SK-N-SH treated with all-trans-retinoic acid at 6 μM for 48 hours (cell line): Measurements from ENCODE around the gene THSD7A.

Source experiments
- ATAC-seq: fragments of 200-7000 bp; cut with Tn5 transposase; 3 replicates; pipeline ENCODE4 v1.9.1; 2020; ENCODE audit warnings: mild to moderate bottlenecking, moderate library complexity
- ARNTL ChIP-seq: fragments of 450-650 bp; formaldehyde crosslinking; IDR thresholded peaks from 2 replicates; pipeline ENCODE4 v1.5.0; 2020; ENCODE audit warnings: low read depth, mild to moderate bottlenecking, moderate library complexity, borderline replicate concordance
- CSDC2 ChIP-seq: fragments of 250-450 bp; sonication (Bioruptor Pico); IDR thresholded peaks from 2 replicates; pipeline ENCODE4 v1.5.0; 2020; ENCODE audit warnings: mild to moderate bottlenecking, moderate library complexity
- ESRRG ChIP-seq: fragments of 250-450 bp; sonication (Bioruptor Pico); IDR thresholded peaks from 2 replicates; pipeline ENCODE4 v1.6.1; 2021; ENCODE audit warnings: mild to moderate bottlenecking
- ISL1 ChIP-seq: fragments of 250-450 bp; sonication (Bioruptor Pico); IDR thresholded peaks from 2 replicates; pipeline ENCODE4 v2.1.2; 2022; ENCODE audit warnings: mild to moderate bottlenecking, moderate library complexity
- OSR1 ChIP-seq: fragments of 250-450 bp; sonication (Bioruptor Pico); IDR thresholded peaks from 2 replicates; pipeline ENCODE4 v1.8.0; 2022; ENCODE audit warnings: moderate library complexity, mild to moderate bottlenecking, inconsistent platforms
- PPARA ChIP-seq: fragments of 250-450 bp; sonication (Bioruptor Pico); IDR thresholded peaks from 2 replicates; pipeline ENCODE4 v1.5.0; 2020; ENCODE audit warnings: mild to moderate bottlenecking, borderline replicate concordance
- RARB ChIP-seq: fragments of 250-450 bp; sonication (Bioruptor Pico); IDR thresholded peaks from 2 replicates; pipeline ENCODE4 v1.8.0; 2021; ENCODE audit warnings: mild to moderate bottlenecking, moderate library complexity
- SNAI2 ChIP-seq: fragments of 250-450 bp; sonication (Bioruptor Pico); IDR thresholded peaks from 2 replicates; pipeline ENCODE4 v1.5.0; 2020; ENCODE audit warnings: mild to moderate bottlenecking, moderate library complexity
- TCF4 ChIP-seq: fragments of 250-450 bp; sonication (Bioruptor Pico); IDR thresholded peaks from 2 replicates; pipeline ENCODE4 v1.8.0; 2021; ENCODE audit warnings: mild to moderate bottlenecking, moderate library complexity, borderline replicate concordance
- TOX ChIP-seq: fragments of 250-450 bp; sonication (Bioruptor Pico); IDR thresholded peaks from 2 replicates; pipeline ENCODE4 v1.8.0; 2021; ENCODE audit warnings: mild to moderate bottlenecking, moderate library complexity, borderline replicate concordance
- ZC3H10 ChIP-seq: fragments of 250-450 bp; sonication (Bioruptor Pico); IDR thresholded peaks from 2 replicates; pipeline ENCODE4 v1.5.1; 2021; ENCODE audit warnings: mild to moderate bottlenecking, moderate library complexity
- ZFP3 ChIP-seq: fragments of 250-450 bp; sonication (Bioruptor Pico); IDR thresholded peaks from 2 replicates; pipeline ENCODE4 v1.5.0; 2020; ENCODE audit warnings: mild to moderate bottlenecking, moderate library complexity
- ZFP30 ChIP-seq: fragments of 450-650 bp; formaldehyde crosslinking; IDR thresholded peaks from 2 replicates; pipeline ENCODE4 v1.5.0; 2022; ENCODE audit warnings: mild to moderate bottlenecking, moderate library complexity
- ZNF565 ChIP-seq: fragments of 450-650 bp; formaldehyde crosslinking; conservative IDR thresholded peaks from 2 replicates; pipeline ENCODE4 v1.5.0; 2020; ENCODE audit warnings: low read depth, mild to moderate bottlenecking, moderate library complexity
- ZNF70 ChIP-seq: fragments of 450-650 bp; formaldehyde crosslinking; IDR thresholded peaks from 2 replicates; pipeline ENCODE4 v1.5.0; 2020; ENCODE audit warnings: mild to moderate bottlenecking, moderate library complexity
- ZNF8 ChIP-seq: fragments of 450-650 bp; formaldehyde crosslinking; IDR thresholded peaks from 2 replicates; pipeline ENCODE4 v1.5.0; 2020; ENCODE audit warnings: mild to moderate bottlenecking, moderate library complexity
- TF ChIP-seq, protein P1 (sequence below): fragments of 250-450 bp; sonication (Bioruptor Pico); IDR thresholded peaks from 2 replicates; pipeline ENCODE4 v1.5.1; 2020; ENCODE audit warnings: low read depth, mild to moderate bottlenecking, moderate library complexity
- TF ChIP-seq, protein P2 (sequence below): fragments of 250-450 bp; sonication (Bioruptor Pico); IDR thresholded peaks from 2 replicates; pipeline ENCODE4 v1.5.1; 2021; ENCODE audit warnings: mild to moderate bottlenecking, moderate library complexity
- TF ChIP-seq, protein P3 (sequence below): fragments of 250-450 bp; sonication (Bioruptor Pico); IDR thresholded peaks from 2 replicates; pipeline ENCODE4 v1.8.0; 2020; ENCODE audit warnings: mild to moderate bottlenecking, moderate library complexity, borderline replicate concordance
- TF ChIP-seq, protein P4 (sequence below): fragments of 250-450 bp; sonication (Bioruptor Pico); IDR thresholded peaks from 2 replicates; pipeline ENCODE4 v1.5.0; 2020; ENCODE audit warnings: mild to moderate bottlenecking, moderate library complexity

The THSD7A gene

DNA sequence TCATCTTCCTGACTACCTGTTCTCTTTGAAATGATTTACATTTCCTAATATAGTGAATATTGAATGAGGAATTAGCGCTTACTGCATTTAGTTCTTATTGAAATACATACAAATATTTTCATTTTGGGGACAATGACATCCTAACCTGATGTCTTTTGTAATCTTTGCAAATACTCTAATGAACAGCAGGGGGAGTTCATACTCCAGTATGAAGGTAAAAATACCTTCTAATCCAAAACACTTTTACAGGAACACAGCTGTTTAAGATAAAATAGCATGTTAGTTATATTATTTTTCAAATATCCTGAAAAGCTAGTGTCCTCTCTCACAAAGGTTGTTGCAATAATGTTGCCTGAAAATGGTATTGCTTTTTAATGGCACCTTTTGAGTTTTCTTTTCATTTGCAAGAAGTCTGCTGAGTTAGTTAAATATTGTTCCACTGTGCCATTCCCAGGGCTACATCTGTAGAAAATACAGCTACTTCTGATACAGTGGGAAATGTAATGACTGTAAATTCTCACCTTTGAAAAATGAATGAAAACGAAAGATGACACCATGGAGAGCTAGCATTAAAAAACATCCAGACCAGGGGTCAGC, 458.4 kb downstream of the THSD7A start:
- TF ChIP-seq ISL1 (CRISPR knock-in tag) (no peak), TOX (CRISPR knock-in tag) (no peak), ZFP30 (no peak), ZNF8 (no peak)
- TF ChIP-seq, protein P1, sequence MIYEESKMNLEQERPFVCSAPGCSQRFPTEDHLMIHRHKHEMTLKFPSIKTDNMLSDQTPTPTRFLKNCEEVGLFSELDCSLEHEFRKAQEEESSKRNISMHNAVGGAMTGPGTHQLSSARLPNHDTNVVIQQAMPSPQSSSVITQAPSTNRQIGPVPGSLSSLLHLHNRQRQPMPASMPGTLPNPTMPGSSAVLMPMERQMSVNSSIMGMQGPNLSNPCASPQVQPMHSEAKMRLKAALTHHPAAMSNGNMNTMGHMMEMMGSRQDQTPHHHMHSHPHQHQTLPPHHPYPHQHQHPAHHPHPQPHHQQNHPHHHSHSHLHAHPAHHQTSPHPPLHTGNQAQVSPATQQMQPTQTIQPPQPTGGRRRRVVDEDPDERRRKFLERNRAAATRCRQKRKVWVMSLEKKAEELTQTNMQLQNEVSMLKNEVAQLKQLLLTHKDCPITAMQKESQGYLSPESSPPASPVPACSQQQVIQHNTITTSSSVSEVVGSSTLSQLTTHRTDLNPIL (CRISPR knock-in tag), result no peak
- TF ChIP-seq, protein P2, sequence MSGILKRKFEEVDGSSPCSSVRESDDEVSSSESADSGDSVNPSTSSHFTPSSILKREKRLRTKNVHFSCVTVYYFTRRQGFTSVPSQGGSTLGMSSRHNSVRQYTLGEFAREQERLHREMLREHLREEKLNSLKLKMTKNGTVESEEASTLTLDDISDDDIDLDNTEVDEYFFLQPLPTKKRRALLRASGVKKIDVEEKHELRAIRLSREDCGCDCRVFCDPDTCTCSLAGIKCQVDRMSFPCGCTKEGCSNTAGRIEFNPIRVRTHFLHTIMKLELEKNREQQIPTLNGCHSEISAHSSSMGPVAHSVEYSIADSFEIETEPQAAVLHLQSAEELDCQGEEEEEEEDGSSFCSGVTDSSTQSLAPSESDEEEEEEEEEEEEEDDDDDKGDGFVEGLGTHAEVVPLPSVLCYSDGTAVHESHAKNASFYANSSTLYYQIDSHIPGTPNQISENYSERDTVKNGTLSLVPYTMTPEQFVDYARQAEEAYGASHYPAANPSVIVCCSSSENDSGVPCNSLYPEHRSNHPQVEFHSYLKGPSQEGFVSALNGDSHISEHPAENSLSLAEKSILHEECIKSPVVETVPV (CRISPR knock-in tag), result no peak
- TF ChIP-seq, all 23 proteins: peak for 0
- no peak for ATAC-seq

DNA sequence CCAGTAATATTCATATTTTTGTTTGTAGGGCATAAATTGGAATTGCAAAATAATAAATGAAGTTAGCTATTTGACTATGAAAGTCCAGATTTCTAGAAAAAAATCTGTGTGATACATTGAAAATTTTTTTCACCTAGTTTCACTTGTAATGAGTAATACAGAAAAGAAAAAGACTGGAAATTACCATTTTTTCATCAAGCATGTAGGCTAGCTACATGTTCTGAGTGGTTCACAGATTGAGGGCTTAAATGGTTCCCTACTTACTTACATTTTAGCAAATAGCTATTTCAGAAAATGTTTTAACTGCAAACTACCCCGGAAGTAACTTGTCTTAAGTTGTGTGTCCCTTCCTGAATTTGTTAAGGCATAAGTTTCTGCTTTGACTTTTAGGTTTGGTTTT, 462.3 kb downstream of the THSD7A start:
- TF ChIP-seq PPARA (CRISPR knock-in tag) (no peak), ZNF70 (CRISPR knock-in tag) (no peak), TOX (CRISPR knock-in tag) (no peak), ZNF565 (CRISPR knock-in tag) (no peak)
- ATAC-seq, result no peak

DNA sequence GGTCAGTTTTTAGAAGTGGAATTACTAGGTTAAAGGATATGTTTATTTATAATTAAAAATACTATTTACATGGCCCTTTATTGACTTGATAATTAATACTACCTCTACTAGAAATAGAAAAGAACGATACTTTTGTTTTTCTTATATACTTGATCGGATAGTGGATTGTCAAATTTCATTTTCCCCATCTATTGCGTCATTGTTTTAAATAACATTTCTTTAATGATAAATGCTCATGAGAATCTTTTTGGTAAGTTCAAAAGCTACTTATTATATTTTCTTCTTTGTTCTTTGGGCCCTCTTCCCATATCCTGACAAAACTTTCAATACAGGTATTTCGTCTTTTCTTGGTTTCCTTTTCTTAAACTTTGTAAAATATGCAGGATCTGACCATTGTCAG, 465.9 kb downstream of the THSD7A start:
- no peak for ATAC-seq
- TF ChIP-seq, protein P1 (CRISPR knock-in tag), result no peak
- TF ChIP-seq ZFP3 (CRISPR knock-in tag) (no peak), ZNF70 (CRISPR knock-in tag) (no peak), SNAI2 (no peak), CSDC2 (CRISPR knock-in tag) (no peak), ISL1 (CRISPR knock-in tag) (no peak), ZFP30 (no peak), ARNTL (no peak), ESRRG (no peak), PPARA (CRISPR knock-in tag) (no peak), TOX (CRISPR knock-in tag) (no peak), TCF4 (CRISPR knock-in tag) (no peak), ZNF565 (CRISPR knock-in tag) (no peak), OSR1 (CRISPR knock-in tag) (no peak), RARB (CRISPR knock-in tag) (no peak), ZC3H10 (no peak)
- TF ChIP-seq, protein P2 (CRISPR knock-in tag), result no peak
- TF ChIP-seq, protein P3, sequence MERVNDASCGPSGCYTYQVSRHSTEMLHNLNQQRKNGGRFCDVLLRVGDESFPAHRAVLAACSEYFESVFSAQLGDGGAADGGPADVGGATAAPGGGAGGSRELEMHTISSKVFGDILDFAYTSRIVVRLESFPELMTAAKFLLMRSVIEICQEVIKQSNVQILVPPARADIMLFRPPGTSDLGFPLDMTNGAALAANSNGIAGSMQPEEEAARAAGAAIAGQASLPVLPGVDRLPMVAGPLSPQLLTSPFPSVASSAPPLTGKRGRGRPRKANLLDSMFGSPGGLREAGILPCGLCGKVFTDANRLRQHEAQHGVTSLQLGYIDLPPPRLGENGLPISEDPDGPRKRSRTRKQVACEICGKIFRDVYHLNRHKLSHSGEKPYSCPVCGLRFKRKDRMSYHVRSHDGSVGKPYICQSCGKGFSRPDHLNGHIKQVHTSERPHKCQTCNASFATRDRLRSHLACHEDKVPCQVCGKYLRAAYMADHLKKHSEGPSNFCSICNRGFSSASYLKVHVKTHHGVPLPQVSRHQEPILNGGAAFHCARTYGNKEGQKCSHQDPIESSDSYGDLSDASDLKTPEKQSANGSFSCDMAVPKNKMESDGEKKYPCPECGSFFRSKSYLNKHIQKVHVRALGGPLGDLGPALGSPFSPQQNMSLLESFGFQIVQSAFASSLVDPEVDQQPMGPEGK, result no peak
- TF ChIP-seq, protein P4, sequence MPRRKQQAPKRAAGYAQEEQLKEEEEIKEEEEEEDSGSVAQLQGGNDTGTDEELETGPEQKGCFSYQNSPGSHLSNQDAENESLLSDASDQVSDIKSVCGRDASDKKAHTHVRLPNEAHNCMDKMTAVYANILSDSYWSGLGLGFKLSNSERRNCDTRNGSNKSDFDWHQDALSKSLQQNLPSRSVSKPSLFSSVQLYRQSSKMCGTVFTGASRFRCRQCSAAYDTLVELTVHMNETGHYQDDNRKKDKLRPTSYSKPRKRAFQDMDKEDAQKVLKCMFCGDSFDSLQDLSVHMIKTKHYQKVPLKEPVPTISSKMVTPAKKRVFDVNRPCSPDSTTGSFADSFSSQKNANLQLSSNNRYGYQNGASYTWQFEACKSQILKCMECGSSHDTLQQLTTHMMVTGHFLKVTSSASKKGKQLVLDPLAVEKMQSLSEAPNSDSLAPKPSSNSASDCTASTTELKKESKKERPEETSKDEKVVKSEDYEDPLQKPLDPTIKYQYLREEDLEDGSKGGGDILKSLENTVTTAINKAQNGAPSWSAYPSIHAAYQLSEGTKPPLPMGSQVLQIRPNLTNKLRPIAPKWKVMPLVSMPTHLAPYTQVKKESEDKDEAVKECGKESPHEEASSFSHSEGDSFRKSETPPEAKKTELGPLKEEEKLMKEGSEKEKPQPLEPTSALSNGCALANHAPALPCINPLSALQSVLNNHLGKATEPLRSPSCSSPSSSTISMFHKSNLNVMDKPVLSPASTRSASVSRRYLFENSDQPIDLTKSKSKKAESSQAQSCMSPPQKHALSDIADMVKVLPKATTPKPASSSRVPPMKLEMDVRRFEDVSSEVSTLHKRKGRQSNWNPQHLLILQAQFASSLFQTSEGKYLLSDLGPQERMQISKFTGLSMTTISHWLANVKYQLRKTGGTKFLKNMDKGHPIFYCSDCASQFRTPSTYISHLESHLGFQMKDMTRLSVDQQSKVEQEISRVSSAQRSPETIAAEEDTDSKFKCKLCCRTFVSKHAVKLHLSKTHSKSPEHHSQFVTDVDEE (CRISPR knock-in tag), result no peak
